Heart left ventricle (tissue), 16 donors: ENCODE results near the gene DLGAP5. TPM values are rescaled to one million over a fixed set of nuclear protein-coding genes. Genes with fewer than 3 reads are reported as not detected.

Source experiments
- ATAC-seq, 4 donors: fragments of 200-7000 bp; cut with Tn5 transposase; one replicate each; pipeline ENCODE4 v1.9.1; 2020 to 2022; ENCODE audit warnings: moderate library complexity in 4 of 4, mild to moderate bottlenecking in 3 of 4, moderate number of reproducible peaks in 1 of 4
- DNase-seq, 5 donors: peaks; one replicate each; pipeline ENCODE4 v3.0.0-alpha.2; 2020
- H3K27ac ChIP-seq, 12 donors: fragments of 200-600 bp; sonication (generic) in 4 of 12; one replicate each; pipeline versions ENCODE4 v1.5.0 to v1.8.0; 2016 to 2022; ENCODE audit warnings: mild to moderate bottlenecking in 2 of 12
- H3K27me3 ChIP-seq, 9 donors: fragments of 200-600 bp; sonication (generic) in 2 of 9; one replicate each; pipeline versions ENCODE4 v1.5.1 to v1.8.0; 2016 to 2022; ENCODE audit warnings: mild to moderate bottlenecking in 3 of 9
- H3K36me3 ChIP-seq, 9 donors: fragments of 200-600 bp; sonication (generic) in 2 of 9; one replicate each; pipeline versions ENCODE4 v1.5.0 to v1.8.0; 2018 to 2022; ENCODE audit warnings: mild to moderate bottlenecking in 2 of 9
- H3K4me1 ChIP-seq, 12 donors: fragments of 200-600 bp; sonication (generic) in 4 of 12; one replicate each; pipeline versions ENCODE4 v1.5.0 to v1.8.0; 2016 to 2022; ENCODE audit warnings: mild to moderate bottlenecking in 3 of 12
- H3K4me3 ChIP-seq, 12 donors: fragments of 200-600 bp; sonication (generic) in 4 of 12; one replicate each; pipeline versions ENCODE4 v1.5.0 to v1.8.0; 2017 to 2022; ENCODE audit warnings: mild to moderate bottlenecking in 9 of 12, moderate library complexity in 4 of 12
- H3K9me3 ChIP-seq, 12 donors: fragments of 200-600 bp; sonication (generic) in 4 of 12; one replicate each; pipeline versions ENCODE4 v1.5.0 to v1.8.0; 2016 to 2022; ENCODE audit warnings: mild to moderate bottlenecking in 1 of 12
- CTCF ChIP-seq, 12 donors: fragments of 200-600 bp; sonication (generic) in 4 of 12; IDR thresholded peaks; one replicate each; pipeline versions ENCODE4 v1.5.0 to v1.8.0; 2018 to 2022; ENCODE audit warnings: antibody characterized with exemption in 12 of 12, mild to moderate bottlenecking in 5 of 12
- POLR2A ChIP-seq, 2 donors: fragments of 450-650 bp; IDR thresholded peaks; one replicate each; pipeline ENCODE4 v1.6.1; 2017; ENCODE audit warnings: antibody characterized with exemption in 2 of 2, mild to moderate bottlenecking in 2 of 2, moderate library complexity in 2 of 2
- WGBS, 4 donors: extraction: QIAGEN DNeasy Blood & Tissue Kit in 2 of 4; methylation state at CpG; one replicate each; pipeline versions ENCODE4 v1.1.5 to v1.1.7; 2013 to 2018; 5-methylcytosine and 5-hydroxymethylcytosine counted together
- intact Hi-C, 10 donors: fragments of 100-400 bp; cut with DNase I; formaldehyde crosslinking; loops; one replicate each; pipeline versions ENCODE4 v1.11.1 to v1.14.2; 2022
- polyA plus RNA-seq, 2 donors: library from polyadenylated mRNA; stranded (reverse); fragments of 200-250 nt; gene quantifications; one replicate each; pipeline ENCODE4 v1.2.3, GENCODE V29; 2013
- total RNA-seq, 9 donors: library from RNA; depleted of rRNA in 2 of 9; stranded (reverse); fragments of >200 nt in 2 of 9; fragmentation: NEBNext Ultra II Directional in 3 of 9; extraction: Animal tissue kit (Norgen Biotek cat#: 25700) in 3 of 9; gene quantifications; one replicate each; pipeline versions ENCODE4 v1.1.0 to v1.2.4, GENCODE V29; 2016 to 2023
- donor health status: ischemic (EF 13 %, LVEDD 7.1; RV severe dilation, severe dysfunction).
- donor health status: healthy with polysubstance abuse.
- donor health status: DM: no; HTN: yes; CAD: no.
- donor health status: DM: no; HTN: no; CAD: no.
- donor health status: ischemic (EF 25% LVEDD 6.9; RV normal size, moderate dysfunction).
- donor health status: ischemic (EF 25% LVEDD 5.7; RV mildly dilated, moderate dysfunction).
- donor health status: healthy.
- donor health status: DM: yes; HTN: yes; CAD: no.
- donor health status: ischemic (EF 35%, LVEDD 5.7; RV mildly dilated, moderate dysfunction).
- donor health status: nonischemic (EF 11% LVEDD 7.7; RV severe dilation, severe dysfunction).
- donor health status: DM: yes; HTN: yes; CAD: no.
- donor health status: PGD.
- donor health status: ischemic (EF 29% LVEDD 5.4; RV normal size, mild dysfunction).
- donor health status: nonischemic (EF 23%, LVEDD 6.1; RV moderate dilation, normal function).

Gene DLGAP5
- total and polyA plus RNA-seq, 11 donors: 0.12 to 11.1 (median 0.42) TPM; not detected in 3

- Histone ChIP-seq H3K27me3 (no peaks in the 10 kb centered on the region), H3K4me3 (peak overlapping the region in 11 of 12 donors; percentile 0 to 48 (median 15)), H3K4me1 (peaks cover 6 to 73% (median 63%) of the 10 kb centered on the region in 12 donors), H3K27ac (peak overlapping the region; percentile 38 to 86 (median 76)), H3K36me3 (peaks cover 0 to 67% (median 52%) of the 10 kb centered on the region in 9 donors), H3K9me3 (no peaks in the 10 kb centered on the region)
- 16 to 25% (median 18%) methylated on average over 12 of the region's 12 CpGs for WGBS, 4 donors
- TF ChIP-seq CTCF (IDR thresholded peaks at IDR 0.05) (peak in 4 of 12 donors; percentile 12 to 36 (median 15)), POLR2A (IDR thresholded peaks at IDR 0.05) (no peak)
- ATAC-seq (peak; percentile 87 to 96 (median 90)), DNase-seq (peak; percentile 87 to 93 (median 90))
- intact Hi-C loops: loop anchor here in 5 of 10 donors (2.0 to 5.0 kb wide), 3 partner anchors 45 to 85 kb away; partner anchors contain the start of gene MAPK1IP1L (in 1 of the 5)
Measured at GRCh38 chr14:55136885-55137786, 54.2 kb downstream of the DLGAP5 start.

- intact Hi-C loops: loop anchor here in 5 of 10 donors (2.0 to 5.0 kb wide), 3 partner anchors 44 to 84 kb away; partner anchors contain the start of gene MAPK1IP1L (in 1 of the 5)
- no peak for DNase-seq
- Histone ChIP-seq H3K9me3 (no peaks in the 10 kb centered on the region), H3K27me3 (no peaks in the 10 kb centered on the region), H3K36me3 (peaks cover 0 to 58% (median 43%) of the 10 kb centered on the region in 9 donors), H3K4me1 (peaks cover 6 to 82% (median 72%) of the 10 kb centered on the region in 12 donors), H3K4me3 (peak overlapping the region in 1 of 12 donors; percentile 48), H3K27ac (peak overlapping the region in 10 of 12 donors; percentile 38 to 86 (median 77))
- TF ChIP-seq POLR2A (IDR thresholded peaks at IDR 0.05) (no peak), CTCF (IDR thresholded peaks at IDR 0.05) (no peak)
- WGBS, 4 donors: 62 to 73% (median 67%) methylated on average over 3 of the region's 3 CpGs
- no peak for ATAC-seq
Measured at GRCh38 chr14:55136241-55136640, 55.1 kb downstream of the DLGAP5 start.

- WGBS, 4 donors: 21 to 52% (median 37%) methylated on average over 4 of the region's 4 CpGs
- Histone ChIP-seq H3K9me3 (no peaks in the 10 kb centered on the region), H3K4me3 (no peak overlapping the region), H3K4me1 (peaks cover 6 to 86% (median 77%) of the 10 kb centered on the region in 12 donors), H3K27ac (peak overlapping the region in 4 of 12 donors; percentile 4 to 33 (median 16)), H3K36me3 (peaks cover 0 to 30% (median 15%) of the 10 kb centered on the region in 9 donors), H3K27me3 (no peaks in the 10 kb centered on the region)
- DNase-seq (no peak), ATAC-seq (no peak)
- TF ChIP-seq POLR2A (IDR thresholded peaks at IDR 0.05) (no peak), CTCF (IDR thresholded peaks at IDR 0.05) (peak in 10 of 12 donors; percentile 19 to 58 (median 41))
- intact Hi-C loops: loop anchor here in 6 of 10 donors (1.0 to 5.0 kb wide), 3 partner anchors 41 to 81 kb away; partner anchors contain the start of gene MAPK1IP1L (in 1 of the 6)
Measured at GRCh38 chr14:55133416-55133815, 58.0 kb downstream of the DLGAP5 start.
